ENCODE data around the gene DCLK3. TPM values are rescaled to one million over a fixed set of nuclear protein-coding genes. Genes with fewer than 3 reads are reported as not detected.

DCLK3 gene
- total RNA-seq, 1 donor from 2014 or later = not detected

DNA sequence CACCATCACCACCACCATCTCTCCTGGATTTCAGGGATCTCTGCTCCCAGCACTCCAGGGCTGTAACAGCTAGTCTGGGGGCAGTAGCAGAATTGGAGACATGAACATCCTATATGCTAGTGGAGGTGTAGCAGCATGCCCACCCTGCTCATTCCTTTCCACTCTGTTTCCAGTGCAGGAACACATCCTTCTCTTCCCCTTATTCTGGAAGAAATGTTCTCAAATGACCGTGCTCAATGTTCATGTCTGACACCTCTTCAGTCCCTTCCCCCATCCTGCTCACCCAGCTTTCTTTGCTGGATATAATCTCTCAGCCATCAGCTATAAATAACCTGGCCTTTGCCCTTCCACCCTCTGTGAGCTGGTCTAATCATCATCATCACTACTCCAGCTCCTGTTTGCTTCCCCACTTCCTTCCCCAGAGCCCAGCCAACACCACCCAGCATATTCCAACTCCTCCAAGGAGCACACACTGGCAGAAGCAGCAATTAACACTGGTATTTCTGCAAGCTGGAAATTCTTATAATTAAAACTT, 31.1 kb downstream of the DCLK3 start:
- CTCF ChIA-PET = interaction anchor here (0.9 to 2.1 kb wide), 2 partner anchors 9 to 225 kb away, joined by 4 to 6 read pairs; no protein-coding TSS in a partner anchor
- intact Hi-C loops (cut with micrococcal nuclease) = no loop called here
- no peaks in the 10 kb centered on the region for H3K9me3 Mint-ChIP-seq
- no peak for ATAC-seq (ENCODE audit: low read depth)
- TF ChIP-seq, protein P1, sequence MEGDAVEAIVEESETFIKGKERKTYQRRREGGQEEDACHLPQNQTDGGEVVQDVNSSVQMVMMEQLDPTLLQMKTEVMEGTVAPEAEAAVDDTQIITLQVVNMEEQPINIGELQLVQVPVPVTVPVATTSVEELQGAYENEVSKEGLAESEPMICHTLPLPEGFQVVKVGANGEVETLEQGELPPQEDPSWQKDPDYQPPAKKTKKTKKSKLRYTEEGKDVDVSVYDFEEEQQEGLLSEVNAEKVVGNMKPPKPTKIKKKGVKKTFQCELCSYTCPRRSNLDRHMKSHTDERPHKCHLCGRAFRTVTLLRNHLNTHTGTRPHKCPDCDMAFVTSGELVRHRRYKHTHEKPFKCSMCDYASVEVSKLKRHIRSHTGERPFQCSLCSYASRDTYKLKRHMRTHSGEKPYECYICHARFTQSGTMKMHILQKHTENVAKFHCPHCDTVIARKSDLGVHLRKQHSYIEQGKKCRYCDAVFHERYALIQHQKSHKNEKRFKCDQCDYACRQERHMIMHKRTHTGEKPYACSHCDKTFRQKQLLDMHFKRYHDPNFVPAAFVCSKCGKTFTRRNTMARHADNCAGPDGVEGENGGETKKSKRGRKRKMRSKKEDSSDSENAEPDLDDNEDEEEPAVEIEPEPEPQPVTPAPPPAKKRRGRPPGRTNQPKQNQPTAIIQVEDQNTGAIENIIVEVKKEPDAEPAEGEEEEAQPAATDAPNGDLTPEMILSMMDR (IDR thresholded peaks at IDR 0.05) = no peak
- no peak overlapping the region for H3K27ac Mint-ChIP-seq
- H3K36me3 Mint-ChIP-seq (ENCODE audit: low read depth) = no peaks in the 10 kb centered on the region
- POLR2A ChIA-PET = no interaction called here
- no peaks in the 10 kb centered on the region for H3K4me1 Mint-ChIP-seq
- H3K4me3 Mint-ChIP-seq = no peak overlapping the region
- H3K27me3 Mint-ChIP-seq = peaks cover 11% of the 10 kb centered on the region
- DNase-seq = no peak

DNA sequence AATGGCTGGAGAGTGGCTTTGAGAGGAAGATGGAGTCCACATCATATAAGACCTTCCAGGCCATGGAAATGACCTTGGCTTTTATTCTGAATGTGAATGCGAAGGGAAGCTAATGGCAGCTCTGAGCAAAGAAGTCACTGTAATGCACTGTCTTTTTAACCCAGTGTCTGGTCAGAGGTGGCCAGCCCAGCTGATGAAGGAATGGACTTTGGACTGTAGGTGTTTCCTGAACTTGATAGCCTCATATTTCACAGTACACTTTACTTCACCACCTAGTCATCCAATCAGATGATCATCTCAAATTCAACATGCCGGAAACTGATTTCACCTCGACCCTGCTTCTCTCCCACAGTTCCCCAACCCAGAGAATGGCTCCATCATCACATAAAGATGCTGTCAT, 33.4 kb downstream of the DCLK3 start:
- CTCF ChIA-PET = interaction anchor here (0.8 to 1.0 kb wide), 2 partner anchors 227 to 228 kb away, joined by 3 read pairs; no protein-coding TSS in a partner anchor
- ATAC-seq (ENCODE audit: low read depth) (no peak), DNase-seq (no peak)
- TF ChIP-seq, protein P1 (IDR thresholded peaks at IDR 0.05) = no peak
- Mint-ChIP-seq H3K4me1 (no peaks in the 10 kb centered on the region), H3K27ac (no peak overlapping the region), H3K9me3 (no peaks in the 10 kb centered on the region), H3K36me3 (ENCODE audit: low read depth) (no peaks in the 10 kb centered on the region), H3K27me3 (peaks cover 6% of the 10 kb centered on the region), H3K4me3 (no peak overlapping the region)
- intact Hi-C loops (cut with micrococcal nuclease) = no loop called here
- POLR2A ChIA-PET = no interaction called here

DNA sequence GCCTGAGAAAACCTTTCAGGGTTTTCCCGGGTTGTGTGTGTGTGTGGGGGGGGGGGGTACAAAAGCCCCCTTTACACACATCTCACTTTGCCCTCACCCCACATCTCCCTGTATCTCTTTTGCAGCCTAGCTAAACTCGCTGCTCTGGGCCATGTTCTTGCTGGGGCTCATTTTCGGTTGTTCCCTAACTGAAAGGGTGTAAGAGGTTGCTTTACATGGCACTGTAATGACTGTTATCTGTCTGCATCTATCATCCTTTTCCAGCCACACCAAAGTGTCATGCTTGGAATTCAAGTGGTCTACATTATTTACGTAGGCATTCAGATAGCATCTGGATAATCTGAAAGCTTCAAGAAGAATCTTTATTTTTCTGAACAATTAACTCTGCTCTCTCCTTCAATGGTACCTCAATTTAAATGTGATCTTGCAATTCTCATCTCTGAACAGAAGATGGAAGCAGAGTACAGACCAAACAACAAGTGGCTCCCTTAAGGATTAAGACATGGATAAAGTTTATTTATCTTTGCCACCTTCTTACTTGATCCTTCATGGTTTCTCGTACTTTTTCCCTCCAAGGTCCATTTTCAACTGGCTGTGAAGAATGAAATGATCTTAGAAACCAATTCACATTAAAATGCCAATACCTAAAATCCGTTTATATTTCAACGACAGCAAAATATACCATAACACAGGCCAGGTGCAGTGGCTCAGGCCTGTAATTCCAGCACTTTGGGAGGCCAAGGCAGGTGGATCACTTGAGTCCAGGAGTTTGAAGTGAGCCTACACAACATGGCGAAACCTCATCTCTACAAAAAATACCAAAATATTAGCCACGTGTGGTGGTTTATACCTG, 34.9 kb downstream of the DCLK3 start:
- ChIA-PET POLR2A (no interaction called here), CTCF (interaction anchor here (0.8 to 1.0 kb wide), 2 partner anchors 229 to 484 kb away, joined by 3 read pairs; no protein-coding TSS in a partner anchor)
- TF ChIP-seq, protein P1 (IDR thresholded peaks at IDR 0.05) = no peak
- H3K27ac Mint-ChIP-seq = no peak overlapping the region
- H3K4me3 Mint-ChIP-seq = no peak overlapping the region
- intact Hi-C loops (cut with micrococcal nuclease) = loop anchor here (1.0 to 2.0 kb wide), 4 partner anchors 139 to 1049 kb away; no protein-coding TSS in a partner anchor
- H3K36me3 Mint-ChIP-seq (ENCODE audit: low read depth) = no peaks in the 10 kb centered on the region
- no peak for ATAC-seq (ENCODE audit: low read depth)
- H3K27me3 Mint-ChIP-seq = peaks cover 6% of the 10 kb centered on the region
- DNase-seq = no peak
- H3K4me1 Mint-ChIP-seq = no peaks in the 10 kb centered on the region
- H3K9me3 Mint-ChIP-seq = no peaks in the 10 kb centered on the region

DNA sequence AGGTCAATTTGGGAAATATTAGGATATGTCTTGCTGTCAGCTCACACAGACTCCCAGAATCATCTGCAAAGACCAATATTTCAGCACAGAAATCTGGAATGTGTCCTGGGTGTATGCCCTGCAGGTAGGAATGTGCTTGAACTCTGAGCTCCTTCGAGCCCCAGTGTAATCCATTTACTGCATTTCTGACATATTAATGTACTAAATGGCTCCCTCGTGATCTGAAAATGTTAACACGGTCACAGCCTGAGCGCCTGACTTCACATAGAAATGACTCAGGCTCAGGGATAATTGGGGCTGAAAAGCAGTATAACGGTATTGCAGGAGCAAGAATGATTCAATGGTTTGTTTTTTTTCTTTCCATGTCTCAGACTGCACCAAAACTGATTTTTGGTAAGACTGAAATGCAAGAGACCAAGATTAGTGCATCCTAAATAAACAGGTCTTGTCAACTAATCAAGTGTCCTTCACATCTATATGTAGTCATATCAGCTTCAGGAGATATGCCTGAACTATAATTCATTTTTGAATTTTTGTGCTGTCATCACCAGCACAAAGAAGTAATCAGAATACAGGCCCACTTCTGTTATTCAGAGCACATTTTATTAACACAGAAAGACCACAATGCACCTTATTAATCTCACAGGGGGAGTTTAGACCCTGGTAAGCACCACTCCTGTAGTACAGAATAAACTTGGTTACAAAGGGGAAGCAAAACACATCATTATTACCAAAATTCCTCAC, 49.8 kb downstream of the DCLK3 start:
- ChIA-PET POLR2A (no interaction called here), CTCF (no interaction called here)
- Mint-ChIP-seq H3K27me3 (peaks cover under 1% of the 10 kb centered on the region), H3K4me1 (no peaks in the 10 kb centered on the region), H3K4me3 (no peak overlapping the region), H3K36me3 (ENCODE audit: low read depth) (no peaks in the 10 kb centered on the region), H3K27ac (no peak overlapping the region), H3K9me3 (no peaks in the 10 kb centered on the region)
- ATAC-seq (ENCODE audit: low read depth) (no peak), DNase-seq (no peak)
- intact Hi-C loops (cut with micrococcal nuclease) = no loop called here
- TF ChIP-seq, protein P1 (IDR thresholded peaks at IDR 0.05) = no peak

DNA sequence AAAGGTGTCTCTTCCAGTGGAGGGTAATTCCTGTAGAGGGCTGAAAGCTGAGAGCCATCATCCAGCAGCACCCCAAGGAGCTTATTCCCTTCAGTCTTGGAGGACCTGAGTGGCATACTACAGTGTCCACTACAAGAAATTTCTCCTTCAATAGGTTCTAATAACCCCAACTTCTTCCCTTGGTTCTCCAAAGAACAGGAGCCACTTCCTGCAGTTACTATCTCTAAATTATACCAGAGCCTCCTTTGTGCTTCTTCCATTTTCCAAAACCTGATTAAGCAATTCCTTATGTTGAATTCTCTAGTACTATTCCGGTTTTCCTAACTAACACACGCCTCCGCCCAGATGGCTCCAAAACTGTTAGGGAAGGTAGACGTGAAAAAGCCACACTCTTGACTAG, 50.4 kb downstream of the DCLK3 start:
- no peaks in the 10 kb centered on the region for H3K4me1 Mint-ChIP-seq
- H3K4me3 Mint-ChIP-seq = no peak overlapping the region
- ChIA-PET CTCF (no interaction called here), POLR2A (no interaction called here)
- no peaks in the 10 kb centered on the region for H3K27me3 Mint-ChIP-seq
- no peak for ATAC-seq (ENCODE audit: low read depth)
- H3K27ac Mint-ChIP-seq = no peak overlapping the region
- no peaks in the 10 kb centered on the region for H3K36me3 Mint-ChIP-seq (ENCODE audit: low read depth)
- no peak for DNase-seq
- intact Hi-C loops (cut with micrococcal nuclease) = no loop called here
- H3K9me3 Mint-ChIP-seq = no peaks in the 10 kb centered on the region
- TF ChIP-seq, protein P1 (IDR thresholded peaks at IDR 0.05) = no peak
